Erythroblast (primary cell): Measurements from ENCODE around the gene MAN1A2.

Source experiments
- GATA1 ChIP-seq: IDR thresholded peaks from 2 replicates; pipeline ENCODE4 v1.6.1; 2011; ENCODE audit warnings: low read depth, mild to moderate bottlenecking, control low read depth, low read length, moderate library complexity
- POLR2A ChIP-seq: IDR thresholded peaks from 2 replicates; pipeline ENCODE4 v1.6.1; 2011; ENCODE audit warnings: mild to moderate bottlenecking, low read length

DNA sequence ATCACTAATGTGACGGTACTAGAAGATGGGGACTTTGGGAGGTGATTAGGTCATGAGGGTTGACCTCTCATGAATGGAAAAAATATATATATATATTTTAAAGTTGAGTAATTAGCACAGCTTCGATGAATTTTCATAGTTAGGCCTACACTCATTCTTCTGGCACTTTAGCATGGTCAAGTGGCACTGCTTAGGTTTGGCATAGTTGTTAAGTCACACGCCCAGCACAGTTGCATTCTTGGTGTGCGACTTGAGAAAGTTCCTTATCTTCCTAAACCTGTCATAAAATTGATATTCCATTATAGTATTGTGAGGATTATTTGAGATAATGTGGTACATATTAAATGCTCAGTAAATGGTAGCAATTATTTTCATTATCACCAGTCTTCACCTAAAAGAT lies 47.7 kb downstream of the MAN1A2 start:
- TF ChIP-seq POLR2A (no peak), GATA1 (no peak)
